Stimulated activated CD8-positive, alpha-beta memory T cell treated with anti-CD3 and anti-CD28 coated beads, Interleukin-12 subunit alpha, Interleukin-12 subunit beta, amount 100 ng/mL, for 4 hours (primary cell): ENCODE results near the gene CD44.

ENCODE experiments used
- DNase-seq: peaks from one replicate; pipeline ENCODE4 v3.0.0-alpha.2; 2020; ENCODE audit warnings: low read depth

The CD44 gene

DNA sequence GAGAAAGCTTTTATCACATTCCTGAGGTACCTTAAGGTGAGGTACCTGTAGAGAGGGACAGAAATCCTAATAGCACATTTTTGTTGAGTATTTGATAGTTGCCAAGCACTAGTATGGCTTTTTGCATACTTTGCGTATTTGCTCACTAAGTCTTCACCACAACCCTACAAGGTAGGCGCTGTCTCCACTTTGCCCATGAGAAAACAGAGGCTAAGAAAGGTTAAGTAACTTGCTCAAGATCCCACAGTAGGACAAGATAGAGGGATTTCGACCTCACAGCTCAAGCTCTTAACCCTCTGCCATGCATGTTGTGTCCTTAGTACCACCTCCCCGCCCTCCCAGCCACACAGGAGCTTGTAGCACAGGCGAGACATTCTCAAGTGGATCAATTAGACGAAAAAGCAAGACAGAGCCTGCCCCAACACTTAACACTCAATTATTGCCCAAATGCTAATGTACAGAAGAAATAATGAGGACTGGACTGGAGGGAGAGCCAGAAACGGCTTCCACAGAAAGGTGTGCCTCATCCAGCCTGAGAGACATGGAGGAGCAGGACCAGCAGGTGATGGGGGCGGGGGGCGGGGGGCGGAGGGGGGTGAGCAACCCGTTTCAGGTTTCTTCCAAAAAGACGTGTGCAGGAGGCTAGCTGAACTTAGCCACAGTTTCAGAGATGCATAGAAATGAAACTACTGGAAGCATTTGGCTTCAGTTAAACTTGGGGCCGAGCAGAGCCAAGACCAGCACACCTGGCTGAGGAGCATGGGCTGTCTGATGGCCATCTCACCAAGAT is 26.7 kb upstream of the CD44 start:
- DNase-seq: no peak

DNA sequence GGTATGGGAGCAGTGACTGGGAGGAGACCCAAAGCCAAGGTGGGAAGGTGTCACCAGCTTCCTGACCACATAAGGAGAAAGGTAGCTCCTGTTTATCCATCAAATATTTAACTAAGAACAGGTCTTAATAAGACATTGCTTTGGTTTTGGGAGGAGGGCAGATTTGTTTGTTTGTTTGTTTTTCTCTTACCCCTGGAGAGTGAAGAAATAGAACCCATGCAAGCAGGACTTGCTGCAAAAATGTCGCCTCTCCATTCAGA is 26.2 kb upstream of the CD44 start:
- DNase-seq: no peak

DNA sequence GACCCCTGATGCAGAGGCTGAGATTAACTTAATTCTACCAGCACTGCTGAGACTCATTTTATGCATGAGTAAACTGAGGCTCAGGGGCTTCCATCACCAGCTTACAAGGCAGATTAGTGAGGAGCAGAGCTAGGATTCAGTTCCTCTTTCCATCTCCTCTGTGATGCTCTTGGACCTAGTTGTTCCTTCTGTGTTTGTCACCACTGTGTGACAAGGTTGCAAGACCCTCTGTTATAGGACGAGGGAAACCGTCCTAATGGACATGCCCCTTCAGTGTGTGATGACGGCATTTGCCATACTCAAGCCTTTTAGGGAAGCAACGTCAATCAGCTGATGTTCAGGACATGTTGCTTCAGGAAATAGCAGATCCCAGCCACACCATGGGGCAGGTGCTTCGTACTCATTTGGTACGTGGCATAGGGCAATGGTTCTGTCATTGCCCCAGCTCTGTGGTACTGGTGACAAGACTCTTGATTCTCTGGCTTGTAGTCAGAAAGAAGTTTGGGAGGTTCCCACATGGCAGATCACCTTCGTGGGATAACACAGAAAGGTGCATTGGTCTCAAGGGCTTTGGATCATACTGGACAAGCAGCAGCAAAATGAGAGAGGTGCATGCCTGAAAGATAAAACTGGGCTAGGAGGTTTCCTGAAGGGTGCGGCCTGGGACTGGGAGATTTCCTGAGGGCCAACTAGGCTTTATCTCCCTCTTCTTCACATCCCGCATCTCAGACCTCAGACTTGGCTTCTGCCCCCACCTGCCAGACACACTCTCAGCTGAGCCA is 23.9 kb upstream of the CD44 start:
- DNase-seq: no peak

DNA sequence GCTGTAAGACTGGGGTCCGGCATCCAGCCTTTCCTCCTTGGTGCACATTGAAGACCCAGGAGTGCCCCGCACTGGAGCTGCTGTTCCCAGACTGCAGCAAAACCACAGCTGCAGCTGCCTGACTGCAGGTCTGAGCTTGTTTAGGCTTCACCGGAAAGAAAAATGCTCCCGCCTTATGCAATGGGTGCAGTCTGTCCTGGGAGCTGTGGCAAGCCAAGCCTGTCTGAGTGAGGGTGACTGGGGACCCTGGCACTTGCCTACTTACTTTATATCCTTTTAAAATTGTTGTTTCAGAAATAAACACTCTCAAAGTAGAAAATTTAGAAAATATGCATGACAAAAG is 23.3 kb upstream of the CD44 start:
- no peak for DNase-seq

DNA sequence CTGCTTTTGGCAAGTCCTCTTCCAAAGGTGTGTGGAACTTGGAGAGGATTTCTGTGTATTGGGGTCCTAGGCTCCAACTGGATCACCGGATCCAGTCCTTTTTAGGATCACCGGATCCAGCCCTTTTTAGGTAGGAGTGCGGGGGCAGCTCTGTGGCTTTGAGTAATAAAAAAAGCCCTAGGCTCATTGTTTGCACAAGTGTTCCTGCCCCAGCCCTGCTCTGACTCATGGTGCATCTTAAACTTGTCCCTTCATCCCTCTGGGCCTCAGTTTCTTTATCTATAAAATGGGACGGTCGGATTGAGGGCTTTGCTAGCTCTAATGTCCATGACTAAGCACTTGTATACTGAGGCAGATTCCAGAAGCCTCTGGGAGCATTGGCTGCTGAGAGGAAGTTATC is 22.7 kb upstream of the CD44 start:
- no peak for DNase-seq

DNA sequence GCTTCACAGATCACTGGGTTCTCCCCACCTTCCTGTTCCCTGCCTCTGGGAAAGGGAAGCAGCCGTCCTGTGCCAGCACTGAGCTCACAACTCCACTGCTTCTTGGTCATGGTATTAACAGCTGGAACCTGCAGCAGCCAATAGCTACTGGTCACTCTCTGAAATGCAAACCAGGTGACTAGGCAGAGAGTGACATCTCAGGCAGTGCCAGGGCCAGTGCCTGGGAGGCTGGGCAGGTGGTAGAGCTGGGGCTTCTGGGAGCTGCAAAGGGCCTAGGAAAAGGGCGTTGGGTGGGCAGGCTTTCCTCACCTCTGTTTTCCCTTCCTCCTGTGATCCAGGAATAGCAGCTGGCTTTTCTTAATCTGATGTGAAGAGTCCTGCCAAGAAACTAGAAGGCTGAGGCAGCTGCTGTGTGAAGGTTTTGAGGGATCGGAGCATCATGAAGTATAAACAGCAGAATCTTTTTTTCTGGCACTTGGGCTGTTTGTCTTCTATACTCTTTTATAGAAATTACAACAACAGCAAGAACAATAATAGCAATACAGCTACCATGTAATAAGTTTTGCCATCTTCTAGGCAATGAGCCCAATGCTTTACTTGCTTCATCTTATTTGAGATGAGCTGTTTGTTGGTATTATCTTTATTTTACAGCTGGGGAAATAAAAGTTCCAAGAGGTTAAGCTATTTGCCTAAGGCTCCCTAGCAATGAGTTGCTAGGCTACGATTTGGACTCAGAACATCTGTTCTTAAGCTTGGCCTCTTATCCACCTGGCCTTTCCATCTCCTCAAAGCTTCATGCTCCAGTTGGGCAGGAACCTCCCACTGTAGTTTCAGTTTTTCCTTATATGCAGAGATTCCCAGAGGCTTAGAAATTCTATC is 22.0 kb upstream of the CD44 start:
- DNase-seq: no peak

DNA sequence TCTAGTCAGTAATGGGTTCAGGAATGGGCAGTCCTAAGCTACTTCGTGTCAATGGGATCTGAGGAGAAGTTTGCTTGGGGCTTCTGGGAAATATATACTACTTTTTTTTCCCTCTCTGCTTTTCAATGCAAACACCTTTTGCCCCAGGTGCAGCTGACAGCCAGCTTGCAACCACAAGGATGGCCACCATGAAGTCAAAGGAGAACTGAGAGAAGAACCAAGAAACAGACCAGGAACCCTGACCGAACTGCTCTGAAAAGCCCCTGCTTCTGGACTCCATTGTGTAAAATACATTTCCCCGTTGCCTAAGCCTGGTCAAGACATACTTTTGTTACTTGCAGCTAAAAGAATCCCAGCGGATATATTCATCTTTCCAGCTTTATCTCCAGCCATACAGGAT is 20.1 kb upstream of the CD44 start:
- DNase-seq: no peak

DNA sequence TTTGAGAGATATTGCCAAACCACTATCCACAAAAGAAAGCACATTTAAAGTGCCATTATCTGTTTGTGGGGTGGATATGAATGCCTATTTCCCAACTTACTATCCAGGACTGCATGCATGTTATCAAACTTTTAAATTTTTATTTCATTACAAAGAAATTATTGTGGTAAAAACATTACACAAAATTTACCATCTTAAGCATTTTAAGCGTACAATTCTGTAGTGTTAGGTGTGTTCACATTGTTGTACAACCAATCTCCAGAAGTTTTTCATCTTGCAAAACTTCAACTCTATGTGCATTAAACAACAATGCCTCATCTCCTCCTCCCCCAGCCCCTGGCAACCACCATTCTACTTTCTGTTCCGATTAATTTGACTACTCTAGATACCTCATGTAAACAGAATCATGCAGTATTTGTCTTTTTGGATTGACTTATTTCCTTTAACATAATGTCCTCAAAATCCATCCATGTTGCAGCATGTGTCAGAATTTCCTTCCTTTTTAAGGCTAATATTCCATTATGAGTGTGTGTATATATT is 17.6 kb upstream of the CD44 start:
- DNase-seq: no peak

DNA sequence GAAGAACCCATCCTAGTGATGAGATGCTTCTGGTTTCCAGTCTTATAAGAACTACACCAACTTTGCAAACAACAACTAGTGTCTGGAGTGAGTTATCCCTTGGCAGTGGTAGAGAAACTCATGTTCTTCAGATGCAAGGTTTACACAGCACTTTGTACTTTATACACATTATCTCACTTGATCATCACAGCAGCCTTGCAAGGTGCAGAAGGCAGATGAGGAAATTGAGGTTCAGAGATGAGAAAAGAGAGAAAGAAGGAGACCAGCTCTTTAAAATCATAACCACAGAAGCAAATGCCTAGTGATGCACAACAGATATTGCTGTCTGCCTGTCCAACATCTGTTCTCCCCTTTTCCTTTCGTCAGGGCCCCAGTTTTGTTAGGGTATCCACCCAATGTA is 16.7 kb upstream of the CD44 start:
- DNase-seq: no peak

DNA sequence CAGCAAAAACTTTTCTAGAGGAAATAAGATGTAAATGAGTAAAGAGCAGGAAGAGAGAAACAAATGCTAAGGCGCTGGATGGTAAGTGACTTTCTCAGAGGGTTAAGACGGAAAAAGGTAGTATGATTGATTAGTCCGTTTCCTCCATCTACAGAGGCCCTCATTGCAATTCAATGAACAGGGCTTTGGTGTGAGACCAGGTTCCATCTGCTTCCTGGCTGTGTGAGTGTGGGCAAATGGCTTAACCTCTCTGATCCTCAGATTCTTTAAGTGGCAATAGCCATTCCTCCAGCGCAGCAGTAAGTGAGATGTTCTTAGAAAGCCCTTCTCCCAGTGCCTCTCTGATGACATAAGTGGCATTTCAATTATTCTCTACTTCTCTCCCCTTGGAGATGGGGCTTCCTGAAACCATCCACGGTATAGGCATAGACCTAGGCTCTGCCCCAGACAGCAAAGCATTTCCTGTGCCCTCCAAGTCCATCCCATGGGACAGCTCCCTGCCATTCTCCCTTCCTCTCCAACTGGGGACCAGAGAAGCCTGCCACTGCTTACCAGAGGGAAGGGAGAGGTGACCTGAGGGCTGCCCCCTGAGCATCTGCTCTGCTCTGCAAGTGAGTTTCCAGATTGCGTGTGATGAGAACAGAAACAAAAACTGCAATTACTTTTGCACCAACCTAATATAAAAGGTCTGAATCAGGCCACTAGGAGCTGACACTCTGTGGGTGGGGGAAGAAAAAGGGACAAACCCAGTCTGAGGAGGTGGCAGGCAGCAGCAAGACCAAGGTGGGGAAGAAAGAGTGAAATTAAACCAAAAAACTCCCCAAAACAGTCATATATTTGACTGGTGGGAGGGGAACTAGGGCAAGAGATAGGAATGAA is 12.7 kb upstream of the CD44 start:
- DNase-seq: no peak

DNA sequence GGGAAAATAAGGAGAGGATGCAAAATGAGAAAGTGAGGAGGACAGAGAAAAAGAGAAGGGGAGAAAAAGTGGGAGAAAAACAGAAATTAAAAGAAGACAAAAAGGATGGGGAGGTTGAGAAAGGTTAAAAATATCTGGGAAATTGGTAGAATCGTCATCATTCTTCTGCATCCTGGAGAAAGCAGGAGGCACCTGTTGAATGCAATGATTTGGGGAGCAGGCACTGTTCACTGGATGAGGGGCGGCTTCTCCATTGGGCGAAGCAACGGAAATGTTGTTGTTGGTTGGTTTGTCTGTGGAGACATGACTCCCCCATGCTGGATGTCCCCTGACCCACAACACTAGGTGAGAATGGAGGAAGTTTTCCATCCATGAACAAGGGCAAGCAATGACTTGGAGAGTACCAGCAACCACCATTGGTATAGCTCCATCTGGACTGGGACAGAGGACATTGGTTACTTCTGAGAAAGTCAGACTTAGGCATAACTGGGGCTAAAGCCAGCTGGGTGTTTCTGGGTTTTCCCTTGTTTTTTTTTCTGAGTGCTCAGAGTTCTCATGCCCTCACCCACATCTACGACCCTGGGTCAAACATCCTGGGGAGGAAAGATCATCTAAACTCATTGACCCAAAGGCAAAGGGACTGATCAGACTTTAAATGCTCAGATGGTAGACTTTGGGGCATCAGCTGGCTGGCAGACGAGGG is 11.9 kb upstream of the CD44 start:
- DNase-seq: no peak

DNA sequence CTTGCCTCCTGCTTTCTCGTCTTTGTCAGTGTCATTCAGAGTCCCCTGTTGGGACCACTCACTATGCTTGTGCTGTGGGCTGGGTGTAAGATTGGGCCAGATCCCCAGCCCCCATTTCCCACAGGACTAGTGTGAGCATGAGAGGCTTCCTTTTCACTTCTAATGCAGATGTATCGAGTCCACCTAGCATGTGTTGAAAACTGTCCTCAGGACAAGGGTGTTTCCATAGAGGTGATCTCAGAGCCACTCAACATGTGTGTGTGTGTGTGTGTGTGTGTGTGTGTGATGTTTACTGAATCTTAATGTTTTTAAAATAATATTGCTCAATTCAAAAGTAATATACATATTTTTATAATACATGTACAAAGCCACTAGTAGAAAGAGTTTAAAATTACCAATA is 11.4 kb upstream of the CD44 start:
- no peak for DNase-seq

DNA sequence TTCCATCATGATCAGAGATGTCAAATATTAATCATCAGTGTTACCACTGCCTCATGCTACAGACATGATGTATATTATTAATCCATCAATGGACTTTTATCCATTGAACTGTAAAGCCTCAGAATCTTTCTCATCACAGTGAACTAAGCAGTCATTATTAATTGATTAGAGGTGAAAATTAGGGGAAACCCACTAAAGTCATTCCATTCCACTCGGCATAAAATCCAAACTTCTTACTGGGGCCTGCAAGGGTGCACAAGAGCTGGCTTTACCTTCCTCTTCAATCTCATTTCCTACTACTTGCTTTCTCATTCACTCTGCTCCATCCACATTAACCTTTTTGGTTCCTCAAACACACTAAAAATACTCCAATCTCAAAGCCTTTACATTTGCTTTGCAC is 7.9 kb upstream of the CD44 start:
- no peak for DNase-seq

DNA sequence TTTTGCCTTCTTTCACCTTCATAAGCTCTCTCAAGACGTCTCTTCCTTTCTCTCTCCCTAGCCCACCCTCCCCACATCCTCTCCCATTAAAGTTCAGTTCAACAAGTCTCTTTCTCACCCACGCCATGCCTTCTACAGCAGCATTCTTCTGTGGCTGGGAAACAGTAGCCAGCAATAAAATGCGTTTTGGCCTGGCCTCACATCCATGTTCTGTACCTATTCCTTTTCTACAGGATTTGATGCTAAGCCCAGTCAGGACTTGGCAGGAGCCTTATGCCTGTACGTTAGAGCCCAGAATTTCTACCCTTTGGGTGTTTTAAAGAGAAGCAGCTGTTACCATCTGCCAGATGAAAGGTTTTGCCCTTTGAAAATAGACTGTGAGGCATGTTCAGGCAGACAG is 7.1 kb upstream of the CD44 start:
- no peak for DNase-seq

DNA sequence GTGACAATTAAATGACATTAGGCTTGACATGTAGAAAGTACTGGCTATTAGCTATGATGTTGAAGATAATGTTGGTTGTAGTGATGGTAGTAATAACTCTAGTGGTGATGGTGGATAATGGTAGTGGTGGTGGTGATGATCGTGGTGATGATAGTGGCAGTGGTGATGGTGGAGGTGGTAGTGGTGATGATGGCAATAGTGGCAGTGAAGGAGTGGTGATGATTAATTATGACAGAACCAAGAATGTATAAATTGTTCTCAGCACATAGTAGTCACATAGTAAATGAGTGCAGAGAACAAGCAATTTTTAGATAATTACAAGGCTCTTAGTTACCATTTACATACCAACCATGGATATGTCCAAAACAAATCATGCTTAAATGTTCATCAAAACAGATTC is 5.3 kb upstream of the CD44 start:
- DNase-seq: no peak

DNA sequence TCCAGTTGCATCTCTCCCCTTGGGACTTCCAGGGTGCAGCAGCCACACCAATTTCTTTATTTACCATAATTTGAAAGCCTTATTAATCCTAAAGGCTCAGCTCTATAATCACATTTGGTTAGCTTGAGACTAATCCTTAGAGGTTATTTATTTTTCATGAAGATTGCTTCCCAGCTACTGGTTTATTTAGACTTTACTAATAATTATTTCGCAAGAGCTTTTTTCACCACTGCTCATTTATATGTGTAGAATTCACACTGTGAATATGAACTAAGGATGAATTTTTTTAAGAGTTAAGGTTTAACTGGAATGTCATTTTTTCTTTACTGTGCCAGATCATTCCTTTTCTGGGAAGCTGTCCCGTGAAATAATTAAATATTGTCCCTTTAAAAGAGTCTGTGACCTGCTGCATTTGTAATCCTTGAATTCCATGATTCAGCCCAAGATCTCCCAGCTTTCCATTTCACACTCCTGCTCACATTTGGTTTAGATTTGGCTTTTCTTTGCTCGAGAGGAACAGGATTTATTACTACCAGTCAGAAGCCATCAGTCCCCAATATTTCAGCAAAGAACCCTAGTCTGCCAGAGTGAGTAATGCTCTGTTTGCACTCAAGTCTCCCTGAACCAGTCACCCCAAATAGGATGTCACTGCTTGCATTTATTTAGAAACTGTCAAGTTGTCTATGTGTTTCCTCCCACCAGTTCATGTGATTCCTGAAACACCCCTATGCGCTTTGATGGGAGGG is 4.4 kb upstream of the CD44 start:
- no peak for DNase-seq

DNA sequence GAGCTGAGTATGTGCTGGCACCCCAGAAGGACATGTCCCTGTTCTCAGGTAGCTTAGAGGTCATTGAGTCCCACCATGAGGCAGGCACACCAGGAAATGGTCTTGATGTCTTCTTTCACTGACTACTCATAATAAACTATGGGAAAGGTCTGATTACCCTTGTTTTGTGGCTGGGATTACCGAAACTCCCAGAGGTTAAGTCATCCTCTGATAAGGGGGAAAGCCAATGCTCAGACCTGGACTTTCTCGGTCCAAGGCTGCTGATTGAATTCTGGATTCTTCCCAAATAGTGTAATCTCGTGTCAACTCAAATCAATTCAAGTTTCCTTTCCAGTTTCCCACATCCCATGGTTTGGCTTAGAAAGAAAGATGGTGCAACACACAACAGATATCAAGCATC is 3.7 kb upstream of the CD44 start:
- no peak for DNase-seq

DNA sequence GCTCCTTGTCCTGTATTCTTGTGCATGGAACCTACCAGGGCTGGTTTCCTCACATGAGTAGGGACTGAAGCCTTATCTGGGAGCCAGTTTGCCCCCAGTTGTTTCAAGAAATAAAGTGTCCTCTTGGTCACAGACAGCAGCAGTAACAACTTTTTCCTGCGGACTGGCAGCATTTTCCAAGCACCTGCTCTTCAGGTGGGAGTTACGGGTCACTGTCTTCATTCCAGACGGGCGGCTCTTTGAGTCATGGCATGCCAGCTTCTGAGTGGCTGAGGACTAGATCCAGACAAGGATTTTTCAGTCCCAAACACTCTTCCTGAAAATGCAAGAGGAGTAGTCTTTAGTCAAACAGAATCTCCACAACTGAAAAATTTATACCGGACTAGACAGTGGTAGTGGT is 2.7 kb upstream of the CD44 start:
- DNase-seq: no peak

DNA sequence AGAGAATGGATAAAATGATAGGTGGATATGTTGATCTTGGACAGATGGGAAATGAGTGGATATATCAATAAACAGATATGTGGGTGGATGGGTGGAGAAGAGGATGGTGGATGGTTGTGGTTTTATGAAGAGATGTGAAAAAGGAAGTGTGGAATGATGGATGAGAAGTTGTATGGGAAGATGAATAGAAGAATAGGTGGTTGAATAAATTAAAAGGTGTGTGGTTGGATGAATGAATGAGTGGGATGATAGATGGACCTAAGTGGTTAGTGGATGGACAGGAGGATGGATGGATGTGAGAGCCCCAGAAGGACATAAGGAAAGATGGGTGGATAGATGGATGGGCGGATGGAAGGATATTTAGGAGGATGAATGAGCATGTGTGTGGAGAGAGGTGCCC is 913 bp upstream of the CD44 start:
- no peak for DNase-seq

DNA sequence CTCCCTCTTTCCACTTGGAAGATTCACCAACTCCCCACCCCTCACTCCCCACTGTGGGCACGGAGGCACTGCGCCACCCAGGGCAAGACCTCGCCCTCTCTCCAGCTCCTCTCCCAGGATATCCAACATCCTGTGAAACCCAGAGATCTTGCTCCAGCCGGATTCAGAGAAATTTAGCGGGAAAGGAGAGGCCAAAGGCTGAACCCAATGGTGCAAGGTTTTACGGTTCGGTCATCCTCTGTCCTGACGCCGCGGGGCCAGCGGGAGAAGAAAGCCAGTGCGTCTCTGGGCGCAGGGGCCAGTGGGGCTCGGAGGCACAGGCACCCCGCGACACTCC is 397 bp upstream of the CD44 start:
- no peak for DNase-seq
